ENCODE measurements around the gene ADRB1.

ADRB1 gene

DNA sequence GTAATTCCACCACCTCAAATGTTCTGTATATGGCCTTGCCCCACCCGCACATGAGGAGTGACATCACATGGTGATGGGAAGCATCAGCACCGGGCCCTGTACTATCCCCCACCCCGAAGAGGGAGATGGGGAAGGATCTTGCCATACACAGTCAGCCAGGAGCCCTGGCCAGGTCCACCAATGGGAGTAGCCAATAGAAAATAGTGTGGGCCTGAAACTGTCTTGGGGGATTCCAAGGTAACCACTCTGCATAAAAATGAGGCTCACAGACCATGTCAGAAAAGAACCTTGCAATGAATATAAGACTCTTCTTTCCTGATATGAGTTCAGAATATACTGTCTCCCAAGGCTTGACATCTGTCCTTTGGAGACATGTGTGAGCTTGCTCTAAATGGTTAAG lies 51.1 kb downstream of the ADRB1 start:
- no peak for DNase-seq (ENCODE audit: low spot score)

DNA sequence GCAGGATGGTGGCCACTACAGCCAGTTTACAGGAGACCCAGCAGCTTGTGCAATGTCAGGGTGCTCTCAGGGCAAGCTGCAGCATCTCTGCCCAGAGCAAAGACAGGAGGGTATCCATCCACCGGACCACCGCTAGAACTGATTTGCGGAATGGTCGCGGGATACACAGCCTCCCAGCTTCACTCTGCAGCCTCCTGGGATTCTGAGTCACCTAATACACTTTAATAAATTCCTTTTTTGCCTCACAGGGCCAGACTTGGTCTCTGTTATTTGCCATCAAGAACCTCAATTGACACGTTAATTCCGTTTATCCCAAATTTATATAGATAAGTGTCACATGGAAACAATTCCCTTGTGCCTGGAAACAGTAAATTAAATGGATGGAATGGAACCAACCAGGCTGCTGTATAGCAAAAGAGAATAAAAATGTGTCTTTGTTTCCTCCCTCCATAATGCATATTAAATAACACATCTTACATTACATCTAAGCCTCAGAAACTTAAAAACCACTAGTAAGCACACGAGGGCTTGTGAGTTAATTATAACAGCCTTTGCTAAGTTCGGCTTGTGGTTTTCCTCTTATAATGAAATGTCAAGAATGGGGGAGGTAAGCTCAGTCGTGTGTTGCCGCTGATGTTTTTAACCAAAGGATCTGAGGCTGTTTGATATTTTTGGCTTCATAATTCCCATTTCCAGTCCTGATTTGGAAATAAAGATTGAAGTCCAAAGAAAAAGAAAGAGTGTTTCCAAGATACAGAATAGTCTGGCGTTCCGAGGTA lies 52.1 kb downstream of the ADRB1 start:
- DNase-seq (ENCODE audit: low spot score): no peak
